NCI-H82 treated with DMSO at 0.1 percent for 48 hours (cell line): Measurements from ENCODE around the gene ROCK2.

Experiments
- DNase-seq: peaks from one replicate; lab custom pipeline; 2025; ENCODE audit not compliant: unreplicated experiment; lab: John Stamatoyannopoulos, UW

ROCK2 gene

DNA sequence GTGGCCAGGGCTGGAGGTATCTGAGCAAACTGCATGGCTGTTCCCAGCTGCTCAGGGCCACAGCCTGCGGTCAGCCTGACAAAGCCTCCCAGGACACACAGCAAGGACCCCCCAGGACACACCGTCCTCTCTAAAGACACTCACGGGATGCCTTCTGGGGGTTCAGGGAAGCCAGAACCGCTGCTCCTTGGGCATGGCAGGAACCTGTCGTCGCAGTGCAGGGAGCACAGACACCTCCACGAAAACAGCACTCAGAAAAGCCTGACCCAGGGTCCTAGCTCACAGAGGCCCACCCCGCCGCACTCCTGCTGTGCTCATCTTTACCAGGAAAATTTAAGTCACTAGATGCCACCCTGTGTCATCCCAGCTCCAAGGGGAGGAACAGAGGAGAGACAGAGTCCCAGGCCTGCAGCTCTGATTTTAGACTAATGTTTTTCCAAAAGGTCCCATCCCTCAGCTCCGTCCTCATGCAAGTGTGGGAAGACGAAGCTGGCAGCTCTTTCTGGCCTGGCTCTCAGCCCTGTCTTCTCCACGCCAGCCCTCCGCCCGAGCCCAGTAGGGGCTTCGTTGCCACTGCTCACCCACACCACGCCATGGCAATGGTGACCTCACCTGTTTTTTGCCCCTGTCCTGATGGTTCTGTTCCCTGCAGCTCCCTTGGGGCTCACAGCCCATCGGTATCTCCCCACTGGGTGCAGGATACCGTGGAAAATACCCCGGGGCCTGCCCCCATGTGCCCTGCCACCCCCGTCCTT, 213.1 kb downstream of the ROCK2 start:
- no peak for DNase-seq
